Epithelial cell of proximal tubule (primary cell): ENCODE data around the gene CES3. TPM values are rescaled to one million over a fixed set of nuclear protein-coding genes. Genes with fewer than 3 reads are reported as not detected.

Experiments used
- DNase-seq: peaks from one replicate; pipeline ENCODE4 v3.0.0-alpha.2; 2011; ENCODE audit warnings: low read depth
- H3K4me3 ChIP-seq: 2 replicates; pipeline ENCODE4 v1.5.1; 2011; ENCODE audit warnings: low read depth, mild to moderate bottlenecking, low read length
- total RNA-seq: library from RNA; depleted of rRNA; stranded (reverse); fragments of >200 nt; gene quantifications from 2 replicates; pipeline ENCODE4 v1.2.3, GENCODE V29; 2015
- TF ChIP-seq, protein P1 (sequence below): conservative IDR thresholded peaks from 2 replicates; pipeline ENCODE4 v1.5.1; 2012; ENCODE audit warnings: low read depth, mild to moderate bottlenecking, low read length

The CES3 gene, protein sequence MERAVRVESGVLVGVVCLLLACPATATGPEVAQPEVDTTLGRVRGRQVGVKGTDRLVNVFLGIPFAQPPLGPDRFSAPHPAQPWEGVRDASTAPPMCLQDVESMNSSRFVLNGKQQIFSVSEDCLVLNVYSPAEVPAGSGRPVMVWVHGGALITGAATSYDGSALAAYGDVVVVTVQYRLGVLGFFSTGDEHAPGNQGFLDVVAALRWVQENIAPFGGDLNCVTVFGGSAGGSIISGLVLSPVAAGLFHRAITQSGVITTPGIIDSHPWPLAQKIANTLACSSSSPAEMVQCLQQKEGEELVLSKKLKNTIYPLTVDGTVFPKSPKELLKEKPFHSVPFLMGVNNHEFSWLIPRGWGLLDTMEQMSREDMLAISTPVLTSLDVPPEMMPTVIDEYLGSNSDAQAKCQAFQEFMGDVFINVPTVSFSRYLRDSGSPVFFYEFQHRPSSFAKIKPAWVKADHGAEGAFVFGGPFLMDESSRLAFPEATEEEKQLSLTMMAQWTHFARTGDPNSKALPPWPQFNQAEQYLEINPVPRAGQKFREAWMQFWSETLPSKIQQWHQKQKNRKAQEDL
- total RNA-seq: 0.75 TPM in 1 of 2 replicates, not detected in the other

GRCh38 chr16:66961065-66961744 lies at the start of gene CES3:
Gene CES3 (plus strand): TSS chr16:66961266. CDS start chr16:66961308, 42 bp downstream.
- peak within 1 kb of the TSS; percentile 57 for H3K4me3 ChIP-seq
- TF ChIP-seq, protein P1, sequence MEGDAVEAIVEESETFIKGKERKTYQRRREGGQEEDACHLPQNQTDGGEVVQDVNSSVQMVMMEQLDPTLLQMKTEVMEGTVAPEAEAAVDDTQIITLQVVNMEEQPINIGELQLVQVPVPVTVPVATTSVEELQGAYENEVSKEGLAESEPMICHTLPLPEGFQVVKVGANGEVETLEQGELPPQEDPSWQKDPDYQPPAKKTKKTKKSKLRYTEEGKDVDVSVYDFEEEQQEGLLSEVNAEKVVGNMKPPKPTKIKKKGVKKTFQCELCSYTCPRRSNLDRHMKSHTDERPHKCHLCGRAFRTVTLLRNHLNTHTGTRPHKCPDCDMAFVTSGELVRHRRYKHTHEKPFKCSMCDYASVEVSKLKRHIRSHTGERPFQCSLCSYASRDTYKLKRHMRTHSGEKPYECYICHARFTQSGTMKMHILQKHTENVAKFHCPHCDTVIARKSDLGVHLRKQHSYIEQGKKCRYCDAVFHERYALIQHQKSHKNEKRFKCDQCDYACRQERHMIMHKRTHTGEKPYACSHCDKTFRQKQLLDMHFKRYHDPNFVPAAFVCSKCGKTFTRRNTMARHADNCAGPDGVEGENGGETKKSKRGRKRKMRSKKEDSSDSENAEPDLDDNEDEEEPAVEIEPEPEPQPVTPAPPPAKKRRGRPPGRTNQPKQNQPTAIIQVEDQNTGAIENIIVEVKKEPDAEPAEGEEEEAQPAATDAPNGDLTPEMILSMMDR: peak; percentile 90
- no peak for DNase-seq

GRCh38 chr16:66911801-66912200 lies 49.3 kb upstream of the CES3 start:
- H3K4me3 ChIP-seq: no peak overlapping the region
- DNase-seq: no peak
- TF ChIP-seq, protein P1: no peak

DNA sequence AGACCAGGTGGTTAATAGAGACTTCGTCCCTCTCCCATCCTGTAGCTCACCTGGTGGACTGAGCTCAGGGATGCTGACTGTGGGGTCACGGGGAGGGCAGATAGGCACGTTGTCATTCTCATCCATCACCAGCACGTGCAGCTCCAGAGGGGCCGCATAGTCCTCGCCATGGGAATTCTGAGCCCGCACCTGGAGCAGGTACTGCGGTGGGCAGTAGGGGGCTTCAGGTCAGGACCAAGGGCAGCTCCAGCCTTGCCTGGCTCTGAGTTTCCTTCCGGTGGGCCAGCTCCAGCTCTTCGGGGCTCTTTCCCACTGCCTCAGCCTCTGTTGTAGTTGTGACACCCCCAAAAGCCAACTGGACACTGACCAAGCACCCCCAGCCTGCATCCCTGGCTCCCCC lies 48.0 kb upstream of the CES3 start:
- TF ChIP-seq, protein P1: no peak
- no peak overlapping the region for H3K4me3 ChIP-seq
- DNase-seq: no peak

DNA sequence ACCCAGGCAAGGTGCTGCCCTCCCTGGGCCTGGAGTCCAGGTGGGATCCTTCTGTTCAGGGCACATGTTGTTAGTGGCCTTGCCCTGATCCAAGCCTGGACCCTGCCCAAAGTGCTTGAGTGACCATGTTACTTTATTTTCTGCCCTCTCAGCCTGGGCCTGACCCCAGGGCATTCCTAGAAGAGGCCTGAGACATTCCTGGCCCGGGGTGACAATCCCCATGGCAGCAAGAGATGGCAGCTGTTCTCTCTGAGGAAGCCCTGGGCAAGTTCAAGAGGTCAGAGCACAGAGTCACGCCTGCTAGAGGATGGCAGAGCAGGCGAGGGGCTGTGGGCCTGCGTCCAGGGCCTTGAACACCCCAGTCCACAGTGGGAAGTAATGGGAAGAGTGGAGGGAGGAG lies 47.4 kb upstream of the CES3 start:
- no peak for DNase-seq
- TF ChIP-seq, protein P1: no peak
- no peak overlapping the region for H3K4me3 ChIP-seq

GRCh38 chr16:66914541-66914940 lies 46.5 kb upstream of the CES3 start:
- DNase-seq: no peak
- TF ChIP-seq, protein P1: no peak
- no peak overlapping the region for H3K4me3 ChIP-seq

- TF ChIP-seq, protein P1: no peak
- DNase-seq: no peak
- no peak overlapping the region for H3K4me3 ChIP-seq
Measured at GRCh38 chr16:66915041-66915440, 46.0 kb upstream of the CES3 start.
